ENCODE results near the gene BABAM1.

BABAM1 gene

DNA sequence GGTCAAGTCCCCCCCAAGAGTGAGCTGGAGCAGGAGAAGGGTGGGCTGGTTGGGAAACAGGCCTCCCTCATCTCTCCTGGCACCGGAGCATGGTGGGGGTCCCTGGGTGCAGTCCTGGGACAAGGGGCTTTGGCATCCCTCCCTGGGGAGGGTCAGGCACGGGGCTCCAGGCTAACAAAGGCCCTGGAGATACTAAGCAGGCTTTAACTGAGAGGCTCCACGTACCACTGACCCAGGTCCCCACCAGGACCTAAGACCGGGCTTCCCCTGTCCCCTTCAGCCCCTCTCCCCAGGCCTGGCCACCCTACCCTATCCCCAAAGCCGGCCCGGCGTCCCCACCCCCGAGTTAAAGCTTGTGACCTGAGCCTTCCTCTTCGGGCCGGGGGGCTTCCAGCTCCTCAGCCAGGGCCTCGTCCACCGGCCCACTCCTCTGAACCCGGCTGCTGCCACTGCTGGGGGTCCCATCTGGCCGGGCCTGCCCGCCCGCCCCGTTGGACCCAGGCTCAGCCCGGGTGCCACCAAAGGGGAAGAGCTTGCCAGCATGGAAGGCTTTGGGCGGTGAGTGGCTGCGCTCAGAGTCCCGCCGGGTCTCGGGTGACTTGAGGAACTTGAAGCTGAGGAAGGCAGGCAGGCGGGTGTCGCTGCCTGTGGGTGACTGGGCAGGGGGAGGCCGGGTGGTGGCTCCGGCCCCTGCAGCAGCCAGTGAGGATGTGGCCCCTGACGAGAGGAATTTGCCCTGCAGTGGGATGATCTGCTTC is 57.3 kb downstream of the BABAM1 start:
- no peak for DNase-seq (ENCODE audit: low read depth)

DNA sequence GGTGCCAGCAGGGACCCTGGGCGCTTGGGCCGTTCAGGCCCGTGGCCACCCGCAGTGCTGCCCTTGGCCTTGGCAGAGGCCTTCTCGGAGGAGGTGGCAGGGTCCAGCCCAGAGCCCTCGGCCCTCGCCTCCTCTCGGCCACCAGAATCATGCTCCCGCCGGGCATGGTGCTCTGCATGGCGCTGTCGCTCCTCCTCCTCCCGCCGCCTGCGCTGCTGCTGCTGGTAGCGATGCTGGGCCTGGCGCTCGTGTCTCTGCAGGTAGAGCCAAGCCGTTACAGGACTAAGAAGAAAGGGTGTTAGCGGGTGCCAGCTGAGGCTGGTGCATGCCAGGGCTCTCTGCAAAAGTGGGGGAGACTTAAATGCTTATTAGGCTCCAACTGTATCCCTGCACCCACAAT is 57.9 kb downstream of the BABAM1 start:
- DNase-seq (ENCODE audit: low read depth): no peak

DNA sequence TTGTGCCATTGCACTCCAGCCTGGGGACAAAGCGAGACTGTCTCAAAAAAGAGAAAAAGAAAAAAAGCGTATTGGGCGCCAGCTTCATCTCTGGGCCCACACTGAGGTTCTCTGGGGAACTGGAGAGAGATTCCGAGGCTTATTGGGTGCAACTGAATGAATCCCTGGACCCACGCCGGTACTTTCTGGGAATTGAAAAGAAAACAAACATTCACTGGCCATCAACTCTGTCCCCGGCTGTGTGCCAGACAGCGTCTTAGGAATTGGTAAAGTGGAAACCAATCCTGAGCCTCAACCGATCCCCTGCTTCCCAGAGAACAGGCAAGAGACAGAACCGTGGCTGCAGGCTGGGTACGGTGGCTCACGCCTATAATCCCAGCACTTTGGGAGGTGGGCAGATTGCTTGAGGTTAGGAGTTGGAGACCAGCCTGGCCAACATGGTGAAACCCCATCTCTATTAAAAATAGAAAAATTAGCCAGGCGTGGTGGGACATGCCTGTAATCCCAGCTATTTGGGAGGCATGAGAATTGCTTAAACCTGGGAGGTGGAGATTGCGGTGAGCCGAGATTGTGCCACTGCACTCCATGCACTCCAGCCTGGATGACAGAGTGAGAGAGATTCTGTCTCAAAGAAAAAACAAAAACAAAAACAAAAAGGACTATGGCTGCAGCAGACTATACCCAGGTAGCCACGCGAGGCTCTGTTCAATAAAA is 58.8 kb downstream of the BABAM1 start:
- no peak for DNase-seq (ENCODE audit: low read depth)

DNA sequence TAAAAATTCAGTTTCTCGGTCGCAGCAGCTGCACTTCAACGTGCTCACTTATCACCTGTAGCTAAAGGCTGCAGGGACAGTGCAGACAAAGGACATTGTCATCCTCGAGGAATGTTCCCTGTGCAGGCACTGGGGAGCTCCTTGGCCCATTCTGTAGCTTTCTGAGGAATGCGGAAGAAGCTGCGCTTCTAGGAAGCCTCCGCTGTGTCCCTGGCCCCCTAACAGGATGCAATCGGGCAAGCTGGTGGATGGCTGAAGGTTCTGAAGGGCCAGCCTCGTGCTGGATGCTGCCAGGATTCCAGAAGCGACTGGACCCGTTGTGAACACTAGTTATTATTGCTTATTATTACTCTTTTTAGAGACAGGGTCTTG is 59.3 kb downstream of the BABAM1 start:
- DNase-seq (ENCODE audit: low read depth): no peak

DNA sequence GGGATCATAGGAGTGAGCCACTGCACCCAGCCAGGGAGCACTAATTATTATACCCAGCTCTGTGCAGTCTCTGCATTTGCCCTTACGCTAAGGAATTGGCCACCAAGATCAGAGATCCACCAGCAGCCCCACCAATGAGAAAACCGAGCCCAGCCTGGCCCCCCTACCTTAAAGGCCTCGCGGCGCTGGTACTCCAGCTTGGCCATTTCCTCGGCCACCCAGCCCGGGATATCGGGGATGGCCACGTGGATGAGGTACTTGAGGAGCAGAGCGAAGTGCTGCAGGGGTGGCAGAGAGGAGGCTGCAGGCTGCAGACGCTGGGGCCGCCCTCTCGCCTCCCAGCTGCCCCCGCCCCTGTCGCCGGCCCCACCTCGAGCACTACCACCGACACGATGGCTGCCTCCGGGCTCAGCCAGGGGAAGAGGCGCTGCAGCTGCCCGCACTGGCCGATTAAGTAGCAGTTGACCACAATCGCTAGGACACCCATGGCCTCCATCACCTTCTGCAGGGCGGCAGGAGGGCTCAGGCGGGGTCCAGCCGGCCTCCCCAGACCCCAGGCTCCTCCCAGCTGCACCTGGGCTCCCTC is 59.9 kb downstream of the BABAM1 start:
- DNase-seq (ENCODE audit: low read depth): no peak

DNA sequence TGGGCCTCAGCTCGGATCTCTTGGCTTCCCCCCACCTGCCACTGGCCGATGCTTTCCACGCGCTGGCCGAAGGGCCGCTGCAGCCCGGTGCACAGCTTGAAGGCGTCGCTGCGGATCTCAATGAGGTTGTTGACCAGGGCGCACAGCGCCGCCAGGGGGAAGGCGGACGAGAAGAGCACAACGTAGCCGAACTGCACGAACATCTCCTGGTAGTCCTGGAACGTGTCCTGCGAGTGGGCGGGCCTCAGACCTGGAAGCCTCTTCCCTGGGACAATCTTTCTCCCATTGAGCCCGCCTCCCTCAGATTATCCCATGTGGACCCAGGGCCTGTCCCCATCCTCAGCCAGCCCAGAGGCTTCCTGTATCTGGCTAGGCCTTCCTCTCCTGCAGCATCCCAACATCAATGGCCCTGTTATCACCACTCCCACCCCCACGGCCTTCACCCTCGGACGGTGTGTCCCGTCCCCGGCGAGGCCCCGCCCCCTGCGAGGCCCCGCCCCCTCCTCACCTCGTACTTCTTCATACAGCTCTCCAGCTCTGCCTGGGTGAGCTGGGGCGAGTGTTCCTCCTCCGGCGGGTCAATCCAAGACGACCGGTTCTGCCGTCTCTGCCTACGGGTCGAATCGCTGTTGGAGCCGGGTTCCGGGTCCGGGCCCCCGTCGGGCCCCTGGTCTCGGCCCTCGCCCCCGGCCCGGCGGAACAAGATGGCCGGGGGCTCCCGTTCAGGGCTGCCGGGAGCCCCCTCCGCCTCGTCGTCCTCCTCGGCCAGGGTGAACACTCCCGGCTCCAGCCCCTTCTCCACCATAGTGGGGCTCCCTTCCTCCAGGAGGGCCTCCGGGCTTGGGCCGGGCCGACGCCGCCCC is 60.6 kb downstream of the BABAM1 start:
- DNase-seq (ENCODE audit: low read depth): no peak

Measured in activated T-cell treated with anti-CD3 and anti-CD28 coated beads for 24 hours (primary cell).